GM19438 (cell line): ENCODE results near the gene COMT.

Experiments
- ATAC-seq: cut with Tn5 transposase; IDR thresholded peaks from one replicate; pipeline ENCODE4 v1.9.1; 2021; ENCODE audit warnings: low read depth; ENCODE audit not compliant: unreplicated experiment

Gene COMT

DNA sequence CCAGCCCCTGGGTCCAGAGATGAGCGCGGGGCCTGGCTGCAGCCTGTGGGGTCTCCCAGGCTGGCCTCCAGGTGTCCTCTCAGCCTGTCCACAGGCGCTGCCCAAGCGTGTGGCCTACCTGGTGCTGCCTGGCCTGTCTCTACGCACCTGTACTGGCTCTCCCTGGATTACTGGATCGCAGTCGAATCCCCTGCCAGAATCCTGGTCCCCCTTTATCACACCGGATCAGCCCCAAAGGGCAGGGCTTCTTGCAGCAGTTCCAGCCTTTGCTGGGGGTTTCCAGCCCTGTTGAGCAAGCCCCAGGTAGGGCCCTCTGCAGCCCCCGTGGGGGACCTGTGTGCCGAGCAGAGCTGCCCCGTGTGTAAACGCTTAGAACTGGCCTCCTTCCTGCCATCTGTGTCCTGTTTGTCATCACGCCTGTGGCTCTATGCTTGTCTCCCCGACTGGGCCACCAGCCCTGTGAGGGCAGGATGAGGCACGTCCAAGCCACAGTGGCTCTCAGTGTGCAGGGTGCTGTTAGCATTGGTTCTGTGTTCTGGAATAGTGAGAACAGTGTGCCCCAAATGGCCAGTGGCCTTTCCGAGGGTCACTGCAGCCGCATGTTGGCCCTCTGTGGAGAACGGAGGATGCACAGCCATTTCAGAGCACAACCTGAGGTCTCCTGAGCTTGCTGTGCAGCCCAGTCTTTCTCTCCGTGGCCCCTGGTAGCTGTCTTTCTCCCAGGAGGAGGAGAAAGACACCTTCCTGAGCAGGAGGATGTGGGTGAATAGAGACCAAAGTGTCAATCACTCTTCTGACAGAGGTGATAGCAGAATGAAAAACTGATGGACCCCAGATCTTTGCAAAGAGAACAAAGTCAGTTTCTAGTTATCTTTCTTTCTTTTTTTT lies 13.9 kb downstream of the COMT start:
- no peak for ATAC-seq

GRCh38 chr22:19957445-19957844 lies 15.9 kb downstream of the COMT start:
- ATAC-seq: no peak

DNA sequence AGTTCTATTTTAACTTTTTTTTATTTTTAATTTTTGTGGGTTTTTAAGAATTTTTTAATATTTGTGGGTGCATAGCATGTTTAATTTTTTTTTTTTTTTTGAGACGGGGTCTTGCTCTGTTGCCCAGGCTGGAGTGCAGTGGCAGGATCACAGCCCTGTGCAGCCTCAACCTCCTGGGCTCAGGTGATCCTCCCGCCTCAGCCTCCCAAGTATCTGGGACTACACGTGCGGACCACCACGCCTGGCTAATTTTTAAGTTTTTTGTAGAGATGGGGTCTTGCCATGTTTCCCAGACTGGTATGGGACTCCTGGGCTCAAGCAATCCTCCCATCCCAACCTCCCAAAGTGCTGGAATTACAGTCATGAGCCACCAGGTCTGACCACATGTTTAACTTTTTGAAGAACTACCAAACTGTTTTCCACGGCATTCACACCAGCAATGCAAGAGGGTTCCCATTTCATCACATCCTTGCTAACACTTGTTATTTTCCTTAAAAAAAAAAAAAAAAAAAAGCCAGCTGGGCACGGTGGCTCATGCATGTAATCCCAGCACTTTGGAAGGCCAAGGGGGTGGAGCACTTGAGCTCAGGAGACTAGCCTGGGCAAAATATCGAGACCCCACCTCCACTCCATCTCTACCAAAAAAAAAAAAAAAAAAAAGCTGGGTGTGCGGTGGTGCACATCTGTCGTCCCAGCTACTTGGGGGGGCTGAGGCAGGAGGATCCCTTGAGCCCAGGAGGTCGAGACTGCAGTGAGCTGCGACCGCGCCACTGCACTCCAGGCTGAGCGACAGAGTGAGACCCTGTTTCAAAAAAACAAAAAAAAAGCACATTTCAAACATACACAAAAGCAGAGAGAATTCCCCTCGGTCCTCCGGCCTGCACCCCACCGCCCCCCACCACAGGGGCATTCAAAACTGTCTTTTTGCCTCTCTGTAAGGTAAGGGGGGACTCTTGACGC lies 16.8 kb downstream of the COMT start:
- no peak for ATAC-seq

GRCh38 chr22:19959043-19959586 lies 17.5 kb downstream of the COMT start:
- ATAC-seq: no peak

- ATAC-seq: no peak
These were observed 18.3 kb downstream of the COMT start for GRCh38 chr22:19959587-19960490.

DNA sequence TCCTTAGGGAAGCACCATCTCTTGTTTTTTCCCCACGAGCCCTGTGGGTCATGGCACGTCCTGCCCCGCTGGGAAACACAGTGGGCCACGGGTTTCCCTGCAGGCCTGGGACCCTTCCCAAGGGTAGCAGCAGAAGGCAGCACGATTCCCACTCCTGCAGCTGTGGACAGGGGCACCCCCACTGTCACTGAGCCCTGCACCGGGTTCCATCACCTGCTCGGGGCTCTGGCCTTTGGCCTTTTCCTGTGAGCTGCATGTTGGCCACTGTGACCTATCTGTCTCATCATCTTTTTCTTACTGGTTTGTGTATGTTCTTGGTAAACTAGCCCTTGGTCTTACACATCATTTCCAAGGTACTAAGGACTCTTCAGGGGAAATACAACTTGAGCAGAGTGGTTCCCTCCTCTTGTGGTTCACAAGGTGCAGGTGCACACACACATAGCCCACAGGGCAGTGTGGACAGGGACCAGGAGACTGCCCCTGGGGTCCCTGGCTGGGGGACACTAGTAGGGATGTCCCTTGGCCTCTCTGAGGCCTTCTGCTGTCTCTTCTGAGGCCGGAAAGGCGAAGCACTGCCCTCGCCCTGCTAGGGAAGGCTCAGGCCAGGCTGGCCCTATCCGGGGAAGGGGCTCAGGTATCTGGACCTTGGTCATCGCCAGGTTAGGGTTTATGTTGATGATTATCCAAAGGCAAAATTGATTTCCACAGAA lies 19.1 kb downstream of the COMT start:
- ATAC-seq: no peak

- no peak for ATAC-seq
These were observed 19.6 kb downstream of the COMT start for GRCh38 chr22:19961201-19961580.

- ATAC-seq: no peak
These were observed 20.3 kb downstream of the COMT start for GRCh38 chr22:19961868-19962245.

- no peak for ATAC-seq
These were observed 20.8 kb downstream of the COMT start for GRCh38 chr22:19962246-19962908.

GRCh38 chr22:19962909-19963806 lies 21.6 kb downstream of the COMT start:
- no peak for ATAC-seq

DNA sequence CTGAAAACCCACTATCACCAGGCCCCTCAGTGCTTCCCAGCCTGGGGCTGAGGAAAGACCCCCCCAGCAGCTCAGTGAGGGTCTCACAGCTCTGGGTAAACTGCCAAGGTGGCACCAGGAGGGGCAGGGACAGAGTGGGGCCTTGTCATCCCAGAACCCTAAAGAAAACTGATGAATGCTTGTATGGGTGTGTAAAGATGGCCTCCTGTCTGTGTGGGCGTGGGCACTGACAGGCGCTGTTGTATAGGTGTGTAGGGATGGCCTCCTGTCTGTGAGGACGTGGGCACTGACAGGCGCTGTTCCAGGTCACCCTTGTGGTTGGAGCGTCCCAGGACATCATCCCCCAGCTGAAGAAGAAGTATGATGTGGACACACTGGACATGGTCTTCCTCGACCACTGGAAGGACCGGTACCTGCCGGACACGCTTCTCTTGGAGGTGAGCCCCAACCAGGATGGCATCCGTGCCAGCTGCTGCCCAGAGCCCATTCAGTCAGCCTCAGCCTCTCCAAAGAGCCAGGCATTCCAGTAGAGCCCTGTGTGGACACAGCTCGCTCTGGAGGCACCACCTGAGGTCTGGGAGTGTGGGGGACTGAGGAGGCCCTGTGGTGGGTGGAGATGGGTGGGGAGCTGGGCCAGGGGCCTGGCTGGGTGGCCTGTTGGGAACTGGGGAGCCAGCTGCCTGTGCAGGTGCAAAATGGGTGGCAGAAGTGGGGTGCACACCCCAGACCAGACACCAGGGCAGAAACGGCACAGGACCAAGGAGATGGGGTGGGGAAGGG lies 22.5 kb downstream of the COMT start:
- ATAC-seq: no peak

- ATAC-seq: no peak
These were observed 23.3 kb downstream of the COMT start for GRCh38 chr22:19964701-19965386.

DNA sequence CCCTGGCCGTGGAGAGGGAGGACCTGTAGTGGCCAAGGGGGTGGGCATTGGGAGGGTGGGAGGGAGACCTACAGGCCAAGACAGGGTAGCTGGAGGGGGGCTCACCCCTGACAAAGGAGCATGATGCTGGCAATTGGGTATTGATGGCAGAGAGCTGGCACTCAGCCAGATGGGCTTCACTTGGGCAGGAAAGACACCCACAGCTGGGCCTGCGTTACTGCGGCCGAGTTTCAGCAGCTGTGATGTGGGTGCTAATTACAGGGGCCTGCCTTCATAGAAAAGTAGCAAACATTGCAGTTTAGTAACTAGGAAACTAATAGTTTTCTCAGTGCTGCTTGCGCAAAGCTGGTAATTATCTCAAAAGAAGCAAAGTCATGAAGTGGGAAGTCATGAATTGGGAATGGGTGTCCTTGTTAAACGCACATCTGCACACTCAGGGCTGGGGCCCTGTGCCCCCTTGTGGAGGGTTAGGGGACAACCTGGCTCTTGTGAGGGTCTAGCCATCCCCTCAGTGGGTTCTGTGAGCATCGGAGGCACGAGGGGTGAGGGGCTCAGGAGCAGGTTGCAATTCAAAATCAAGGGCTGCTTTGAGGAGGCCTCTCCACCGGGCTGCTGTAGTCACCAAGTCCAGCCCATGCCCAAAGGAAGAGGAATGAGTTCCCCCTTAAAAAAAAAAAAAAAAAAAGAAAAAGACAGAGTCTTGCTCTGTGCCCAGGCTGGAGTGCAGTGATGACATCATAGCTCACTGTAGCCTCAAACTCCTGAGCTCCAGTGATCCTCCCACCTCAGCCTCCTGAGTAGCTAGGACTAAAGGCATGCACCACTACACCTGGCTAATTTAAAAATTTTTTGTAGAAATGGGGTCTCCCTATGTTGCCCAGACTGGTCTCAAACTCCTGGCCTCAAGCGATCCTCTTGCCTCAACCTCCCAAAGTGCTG lies 24.5 kb downstream of the COMT start:
- ATAC-seq: no peak

GRCh38 chr22:19966908-19967750 lies 25.6 kb downstream of the COMT start:
- ATAC-seq: no peak
